HUDEP-2 (cell line): Measurements from ENCODE around the gene B3GNT7.

ENCODE experiments used
- DNase-seq, 76 experiments: peaks; one replicate each; lab custom pipeline; 2025; ENCODE audit not compliant: unreplicated experiment in 76 of 76; lab: John Stamatoyannopoulos, UW

Gene B3GNT7

DNA sequence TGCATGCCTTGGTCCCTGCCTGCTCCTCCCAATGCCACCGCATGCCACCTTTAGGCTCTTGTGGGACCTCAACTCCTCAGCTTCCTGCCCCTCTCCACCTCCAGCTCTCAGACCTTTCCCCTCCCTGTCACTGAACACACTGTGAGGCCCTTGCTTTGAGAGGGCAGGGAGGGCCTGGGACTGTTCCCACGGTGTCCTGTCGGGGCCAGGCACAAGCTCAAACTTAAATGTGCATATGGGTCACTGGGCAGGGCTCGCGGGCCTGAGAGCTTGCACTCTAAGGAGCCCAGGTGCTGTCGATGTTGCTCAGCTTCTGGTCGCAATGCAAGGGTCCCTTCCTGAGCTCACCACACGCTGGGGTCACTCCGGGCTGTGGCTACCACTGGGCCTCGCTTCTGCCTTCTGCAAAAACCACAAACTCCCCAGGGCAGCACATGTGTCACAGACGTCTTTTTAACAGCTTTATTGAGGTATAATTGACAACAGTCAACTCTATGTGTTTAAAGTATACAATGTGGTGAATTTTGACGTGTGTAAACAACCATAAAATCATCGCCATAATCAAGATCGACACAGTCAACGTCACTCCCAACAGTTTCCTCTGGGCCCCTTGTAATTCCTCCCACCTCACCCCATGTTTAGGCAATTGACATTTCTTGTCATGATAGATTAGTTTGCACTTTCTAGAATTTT lies 11.9 kb upstream of the B3GNT7 start:
- DNase-seq = no peak

DNA sequence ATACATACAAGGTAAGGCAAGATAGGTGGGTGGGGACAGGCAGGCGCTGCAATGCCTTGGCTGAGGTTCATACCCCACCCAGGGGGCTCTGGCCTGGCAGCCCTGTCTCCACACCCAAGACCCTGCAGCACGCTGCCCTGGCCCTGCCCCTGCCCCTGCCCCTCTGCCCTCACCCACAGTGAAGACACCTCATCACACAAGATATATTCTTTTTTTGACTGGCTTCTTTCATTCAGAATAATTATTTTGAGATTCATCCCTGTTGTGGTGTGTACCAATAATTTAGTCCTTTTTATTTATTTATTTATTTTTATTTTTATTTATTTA lies 11.4 kb upstream of the B3GNT7 start:
- no peak for DNase-seq

GRCh38 chr2:231384970-231385369 lies 10.5 kb upstream of the B3GNT7 start:
- no peak for DNase-seq

DNA sequence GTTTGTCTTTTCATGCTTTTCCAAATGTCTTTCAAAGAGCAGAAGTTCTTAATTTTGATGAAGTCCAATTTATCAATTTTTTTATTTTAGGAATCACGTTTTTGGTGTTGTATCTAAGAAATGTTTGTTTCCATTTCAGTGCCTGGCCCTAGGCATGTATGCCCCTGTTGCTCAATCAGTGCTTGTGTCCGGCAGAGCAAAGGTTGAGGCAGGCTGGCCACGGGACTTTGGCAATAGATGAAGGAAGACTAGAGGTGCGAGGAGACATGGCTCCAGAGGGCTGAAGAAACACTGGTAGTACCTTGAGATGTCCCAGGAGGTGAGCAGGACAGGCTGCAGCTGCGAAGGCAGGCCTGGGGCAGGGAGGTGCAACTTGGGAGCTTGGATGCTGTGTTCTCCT lies 10.1 kb upstream of the B3GNT7 start:
- DNase-seq = no peak

GRCh38 chr2:231386446-231386845 lies 9.1 kb upstream of the B3GNT7 start:
- DNase-seq = no peak

DNA sequence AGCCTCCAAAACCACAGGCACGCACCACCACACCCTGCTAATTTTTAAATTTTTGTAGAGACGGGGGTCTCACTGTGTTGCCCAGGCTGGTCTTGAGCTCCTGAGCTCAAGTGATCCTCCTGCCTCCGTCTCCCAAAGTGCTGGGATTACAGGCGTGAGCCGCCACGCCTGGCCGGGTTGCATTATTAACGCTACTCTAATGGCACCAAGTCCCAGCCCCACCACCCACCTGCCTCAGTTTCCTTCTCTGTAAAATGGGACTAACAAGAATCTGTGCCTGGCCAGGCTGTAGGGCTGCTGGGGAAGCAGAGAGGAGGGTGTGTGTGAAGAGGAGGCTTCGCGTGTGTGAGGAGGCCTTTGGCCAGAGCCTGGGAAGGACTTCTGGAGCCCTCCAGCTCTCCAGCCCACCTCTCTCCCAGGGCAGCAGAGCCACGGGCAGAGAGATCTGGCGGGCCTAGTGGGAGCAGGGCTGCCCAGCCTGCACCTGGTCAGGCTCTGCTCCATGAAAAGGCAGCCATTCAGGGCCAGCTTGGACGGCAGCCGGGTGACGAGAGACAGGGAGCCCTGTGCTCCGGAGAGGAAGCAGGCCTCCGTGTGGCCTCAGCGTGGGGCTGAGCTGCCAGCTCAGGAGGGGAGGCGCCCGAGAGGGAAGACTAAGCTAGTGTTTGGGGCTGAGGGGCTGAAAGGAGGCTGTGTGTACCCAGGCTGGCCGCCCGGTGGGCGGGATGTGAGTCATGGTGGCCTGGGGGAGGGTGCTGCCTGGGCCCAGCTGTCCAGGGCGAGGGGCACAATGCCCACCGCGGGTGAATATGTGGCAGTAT lies 7.4 kb upstream of the B3GNT7 start:
- no peak for DNase-seq

DNA sequence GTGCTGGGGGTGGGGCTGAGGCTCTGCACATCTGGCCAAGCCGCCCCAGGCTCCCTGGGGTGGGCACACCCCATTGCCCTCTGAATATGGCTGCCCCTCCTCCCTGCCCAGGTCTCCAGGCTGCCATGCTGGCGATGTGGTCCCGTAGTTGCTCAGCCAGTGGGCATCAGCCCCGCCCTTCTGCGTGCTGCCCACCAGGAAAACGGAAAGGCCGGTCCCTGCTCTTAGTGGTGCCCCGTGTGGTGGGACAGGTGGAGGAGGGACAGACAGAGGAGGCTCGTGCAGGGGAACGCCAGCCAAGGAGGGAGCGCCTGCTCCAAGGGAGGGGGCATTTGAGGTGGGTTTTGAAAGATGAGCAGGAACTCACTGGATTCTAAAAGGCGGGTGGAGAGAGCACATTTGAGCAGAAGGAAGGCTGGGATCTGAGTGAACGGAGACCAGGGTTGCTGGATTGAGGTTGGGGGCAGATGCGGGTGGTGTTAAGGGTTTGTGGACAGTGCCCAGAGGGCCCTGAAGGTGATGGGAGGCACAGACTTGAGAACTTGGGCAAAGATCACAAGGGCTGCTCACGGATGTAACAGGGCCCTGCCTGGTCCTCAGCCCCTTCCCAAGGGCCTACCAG lies 6.7 kb upstream of the B3GNT7 start:
- DNase-seq = no peak

DNA sequence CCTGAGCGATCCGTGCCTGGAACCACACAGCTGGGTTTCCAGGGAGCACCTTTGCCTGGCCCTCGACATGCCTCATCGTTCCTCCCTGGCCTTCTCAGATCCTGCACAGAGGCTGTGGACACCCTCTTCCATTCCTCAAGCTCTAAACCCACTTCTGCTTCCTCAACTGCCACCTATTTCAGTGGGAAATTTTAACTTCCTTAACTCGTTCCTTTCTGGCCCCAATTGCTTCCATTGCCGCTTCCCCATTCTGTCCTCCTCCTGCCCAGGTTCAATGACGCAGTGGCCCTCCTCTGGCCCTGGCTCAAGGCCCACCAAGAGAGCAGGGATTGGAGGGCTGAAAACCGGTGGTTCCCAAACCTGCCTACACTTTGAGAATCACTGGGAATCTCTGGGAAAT lies 4.8 kb upstream of the B3GNT7 start:
- DNase-seq = no peak

GRCh38 chr2:231391981-231392380 lies 3.5 kb upstream of the B3GNT7 start:
- no peak for DNase-seq

DNA sequence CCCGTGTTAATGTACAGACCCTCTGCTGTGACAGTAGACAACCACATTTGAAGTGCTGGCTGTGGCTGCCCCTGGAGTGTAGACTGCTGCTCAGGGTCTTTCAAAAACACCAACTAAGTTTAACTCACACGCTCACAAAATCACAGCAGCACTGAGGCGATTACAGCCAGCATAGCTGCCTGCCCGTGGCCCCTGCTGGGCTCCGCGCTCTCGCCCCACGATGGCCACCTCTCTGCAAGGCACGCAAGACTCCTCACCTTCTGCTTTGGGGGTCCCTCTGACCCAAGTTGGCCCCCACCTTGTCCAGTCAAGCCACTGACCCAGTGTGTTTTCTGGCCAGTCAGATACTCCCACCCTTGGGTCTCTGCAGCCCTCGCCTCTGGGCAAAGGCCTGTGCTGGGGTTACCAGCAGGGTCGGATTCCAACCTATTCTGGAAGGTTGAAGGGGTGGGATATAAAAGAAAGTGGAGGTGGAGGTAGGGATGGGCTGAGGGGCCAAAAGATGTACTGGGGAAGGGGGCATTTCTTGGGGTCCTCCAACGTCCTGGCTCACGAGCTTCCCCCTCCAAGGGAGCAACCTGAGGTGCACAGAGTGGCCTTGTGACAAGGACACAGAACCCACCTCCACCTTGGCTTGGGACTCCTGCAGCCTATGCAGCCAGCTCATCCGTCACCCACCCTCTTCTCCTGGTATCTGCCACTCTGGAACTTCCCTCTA lies 2.9 kb upstream of the B3GNT7 start:
- DNase-seq = no peak

DNA sequence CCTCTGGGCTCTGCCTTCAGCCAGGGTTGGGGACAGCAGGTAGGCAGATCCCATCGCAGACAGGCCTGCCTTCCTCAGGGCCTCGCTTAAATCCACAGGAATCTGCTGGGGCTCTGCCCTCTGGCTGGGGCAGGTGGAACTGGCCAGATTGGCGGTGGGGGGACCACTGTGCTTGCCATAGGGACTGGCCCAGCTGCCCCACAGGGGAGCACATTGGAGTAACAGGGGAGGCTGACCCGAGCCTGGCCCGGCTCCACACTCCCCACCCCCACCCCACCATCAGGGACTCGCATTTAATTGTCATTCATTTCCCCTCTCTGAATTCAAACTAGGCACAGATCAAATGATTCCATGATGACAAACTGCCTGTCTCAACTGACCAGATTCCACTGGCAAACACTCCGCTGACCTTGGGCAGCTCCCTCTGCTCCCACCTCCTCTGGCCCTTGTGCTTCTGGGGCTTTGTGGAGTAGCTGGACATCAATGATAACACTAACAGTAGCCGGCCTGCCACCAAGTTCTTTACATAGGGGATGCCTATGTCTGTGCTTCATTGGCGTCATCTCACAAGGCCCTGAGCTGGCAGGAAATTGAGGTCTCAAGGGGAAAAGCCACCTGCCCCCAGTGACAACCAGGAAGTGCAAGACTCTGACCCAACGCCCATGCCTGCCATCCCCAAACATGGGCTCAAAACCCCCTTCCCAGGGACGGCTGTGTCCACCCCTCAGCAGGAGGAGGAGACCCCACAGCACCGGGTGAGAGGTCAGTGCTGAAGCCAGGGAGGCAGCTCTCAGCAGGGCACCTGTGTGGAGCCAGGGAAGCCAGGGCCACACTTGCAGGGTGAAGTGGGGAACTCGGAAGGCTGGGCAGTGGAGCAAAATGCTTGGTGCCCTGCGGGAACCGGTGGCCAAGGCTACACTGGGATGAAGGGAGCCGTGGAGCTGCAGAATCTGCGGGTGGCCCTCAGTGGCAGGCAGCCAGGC lies 2.1 kb upstream of the B3GNT7 start:
- DNase-seq = peak in 2 of 76 experiments; percentile 8 to 10

GRCh38 chr2:231394211-231395141 lies 1.0 kb upstream of the B3GNT7 start:
- DNase-seq = peak in 1 of 76 experiments; percentile 5

- no peak for DNase-seq
These were observed 730 bp downstream of the B3GNT7 start for GRCh38 chr2:231396058-231396821.

DNA sequence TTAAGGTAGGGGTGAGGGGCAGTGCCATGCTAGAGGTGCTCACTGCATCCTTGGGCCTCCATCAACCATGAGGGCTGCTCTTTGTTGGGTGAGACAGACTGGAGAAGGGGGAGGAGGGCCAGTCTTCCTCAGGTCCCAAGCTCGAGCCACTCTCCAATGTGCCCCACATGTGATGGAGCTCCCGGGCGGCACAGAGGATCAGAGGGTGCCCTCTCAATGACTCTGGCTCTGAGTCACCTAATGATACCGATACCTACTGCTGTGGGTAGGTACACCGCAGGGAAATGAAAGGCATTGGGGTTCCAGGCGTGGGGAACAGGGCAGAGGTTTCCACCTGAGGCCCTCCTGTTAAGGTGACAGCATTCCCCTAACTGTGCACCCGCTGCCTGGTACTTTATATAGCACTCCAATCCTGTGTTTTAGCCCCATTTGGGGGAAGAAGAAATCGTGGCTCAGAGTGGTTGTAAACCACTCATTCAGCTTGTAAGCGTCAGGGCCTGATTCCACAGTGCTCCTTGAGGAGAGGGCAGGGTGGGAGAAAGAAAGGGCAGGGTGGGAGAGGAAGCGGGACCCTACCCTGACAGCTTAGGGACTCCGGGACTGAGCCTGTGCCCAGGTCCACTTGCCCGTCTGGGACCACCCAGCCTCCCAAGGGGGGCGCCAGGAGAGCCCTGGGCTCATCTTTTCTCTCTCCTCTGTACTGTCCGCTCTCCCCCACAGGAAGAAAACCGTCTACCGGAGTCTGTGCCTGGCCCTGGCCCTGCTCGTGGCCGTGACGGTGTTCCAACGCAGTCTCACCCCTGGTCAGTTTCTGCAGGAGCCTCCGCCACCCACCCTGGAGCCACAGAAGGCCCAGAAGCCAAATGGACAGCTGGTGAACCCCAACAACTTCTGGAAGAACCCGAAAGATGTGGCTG lies 1.8 kb downstream of the B3GNT7 start:
- DNase-seq = no peak

DNA sequence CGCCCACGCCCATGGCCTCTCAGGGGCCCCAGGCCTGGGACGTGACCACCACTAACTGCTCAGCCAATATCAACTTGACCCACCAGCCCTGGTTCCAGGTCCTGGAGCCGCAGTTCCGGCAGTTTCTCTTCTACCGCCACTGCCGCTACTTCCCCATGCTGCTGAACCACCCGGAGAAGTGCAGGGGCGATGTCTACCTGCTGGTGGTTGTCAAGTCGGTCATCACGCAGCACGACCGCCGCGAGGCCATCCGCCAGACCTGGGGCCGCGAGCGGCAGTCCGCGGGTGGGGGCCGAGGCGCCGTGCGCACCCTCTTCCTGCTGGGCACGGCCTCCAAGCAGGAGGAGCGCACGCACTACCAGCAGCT lies 2.4 kb downstream of the B3GNT7 start:
- no peak for DNase-seq

DNA sequence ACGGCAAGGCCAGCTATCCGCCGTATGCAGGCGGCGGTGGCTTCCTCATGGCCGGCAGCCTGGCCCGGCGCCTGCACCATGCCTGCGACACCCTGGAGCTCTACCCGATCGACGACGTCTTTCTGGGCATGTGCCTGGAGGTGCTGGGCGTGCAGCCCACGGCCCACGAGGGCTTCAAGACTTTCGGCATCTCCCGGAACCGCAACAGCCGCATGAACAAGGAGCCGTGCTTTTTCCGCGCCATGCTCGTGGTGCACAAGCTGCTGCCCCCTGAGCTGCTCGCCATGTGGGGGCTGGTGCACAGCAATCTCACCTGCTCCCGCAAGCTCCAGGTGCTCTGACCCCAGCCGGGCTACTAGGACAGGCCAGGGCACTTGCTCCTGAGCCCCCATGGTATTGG lies 3.1 kb downstream of the B3GNT7 start:
- no peak for DNase-seq

DNA sequence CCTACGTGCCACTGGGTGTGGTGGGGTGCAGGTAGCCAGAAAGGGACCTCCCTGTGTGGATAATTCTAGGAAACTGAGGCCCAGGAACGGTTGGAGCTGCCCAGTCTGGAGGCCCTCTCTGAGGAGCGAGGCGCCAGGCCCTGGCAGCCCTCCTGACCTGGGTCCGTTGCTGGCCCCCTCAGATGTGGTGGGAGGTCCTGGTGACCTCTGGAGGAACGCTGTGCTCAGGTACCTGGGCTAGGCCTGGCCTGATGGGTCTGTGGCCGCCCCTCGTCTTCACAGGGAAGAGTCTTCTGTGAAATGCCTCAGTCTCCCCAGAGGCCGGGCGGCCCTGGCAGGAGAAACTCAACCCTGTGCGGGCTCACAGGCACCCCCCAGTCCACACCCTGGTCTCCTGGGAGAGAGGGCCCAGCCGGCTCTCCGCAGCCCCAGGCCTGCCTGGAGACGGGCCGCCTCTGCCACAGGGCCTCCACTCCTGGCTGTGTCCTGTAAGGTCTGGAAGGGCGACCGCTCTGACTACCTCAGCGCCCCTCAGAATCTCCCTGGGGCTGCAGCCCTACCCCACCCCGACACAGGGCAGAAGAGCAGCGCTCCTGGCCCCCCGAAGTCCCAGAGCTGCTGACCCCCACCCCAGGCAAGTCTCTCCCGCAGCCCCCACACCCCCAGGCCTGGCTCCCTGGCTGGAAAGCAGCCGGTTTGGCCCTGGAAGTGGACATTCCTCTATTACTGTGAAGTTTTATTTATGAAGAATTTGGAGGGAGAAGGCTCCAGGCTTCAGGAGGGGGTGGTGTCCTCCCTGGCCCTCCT lies 3.7 kb downstream of the B3GNT7 start:
- DNase-seq = no peak
